H1 (cell line): Measurements from ENCODE around the gene COL27A1. TPM values are rescaled to one million over a fixed set of nuclear protein-coding genes. Genes with fewer than 3 reads are reported as not detected.

Experiments used
- CTCF ChIA-PET: fragments of 300-600 bp; sonication (Branson Sonifier 250); formaldehyde crosslinking; loops from one replicate; lab custom pipeline; 2021; ENCODE audit not compliant: partially characterized antibody; lab: Charles Lee
- POLR2A ChIA-PET: fragments of 300-600 bp; sonication (Branson Sonifier 250); formaldehyde crosslinking; loops from one replicate; lab custom pipeline; 2021; ENCODE audit warnings: inconsistent platforms; ENCODE audit not compliant: partially characterized antibody; lab: Charles Lee
- DNase-seq, 2 experiments: peaks; one replicate each; pipeline versions ENCODE4 v3.0.0 to v3.0.0-alpha.2; 2010 to 2022; ENCODE audit warnings: low spot score in 2 of 2, low read depth in 1 of 2, mixed read lengths in 1 of 2
- FAIRE-seq: peaks from 2 replicates; lab custom pipeline; 2011; peaks lifted over from hg19 to GRCh38; lab: Jason Lieb, UNC
- H2AFZ ChIP-seq: 2 replicates; pipeline ENCODE4 v1.8.1; 2012; ENCODE audit warnings: low read length, inconsistent platforms
- H2AK5ac ChIP-seq: 2 replicates; pipeline ENCODE4 v1.6.1; 2013; ENCODE audit warnings: low read depth, low read length
- H2BK120ac ChIP-seq: replicated peaks from 2 replicates; pipeline ENCODE3; 2013; ENCODE audit warnings: low read depth, low read length, inconsistent platforms
- H2BK12ac ChIP-seq: 2 replicates; pipeline ENCODE4 v1.6.1; 2013; ENCODE audit warnings: low read depth, low read length
- H2BK15ac ChIP-seq: 2 replicates; pipeline ENCODE4 v1.6.1; 2013; ENCODE audit warnings: low read length
- H2BK20ac ChIP-seq: 2 replicates; pipeline ENCODE4 v1.6.1; 2013; ENCODE audit warnings: low read length
- H2BK5ac ChIP-seq: 2 replicates; pipeline ENCODE4 v1.6.1; 2013; ENCODE audit warnings: low read depth, low read length
- H3K14ac ChIP-seq: 2 replicates; pipeline ENCODE4 v1.6.1; 2013; ENCODE audit warnings: inconsistent platforms; ENCODE audit not compliant: insufficient read length
- H3K18ac ChIP-seq: 2 replicates; pipeline ENCODE4 v1.6.1; 2013; ENCODE audit warnings: low read length; ENCODE audit errors: extremely low read depth
- H3K23ac ChIP-seq: 2 replicates; pipeline ENCODE4 v1.6.1; 2013; ENCODE audit warnings: inconsistent platforms; ENCODE audit not compliant: insufficient read length
- H3K23me2 ChIP-seq: 2 replicates; pipeline ENCODE4 v1.6.1; 2013; ENCODE audit warnings: low read depth, low read length
- H3K27ac ChIP-seq: 2 replicates; pipeline ENCODE4 v1.6.1; 2011; ENCODE audit warnings: low read depth, low read length, inconsistent platforms
- H3K27me3 ChIP-seq, 4 experiments: replicated peaks in 1 of 4; 1 replicate in 1 of 4; 2 replicates in 3 of 4; pipeline versions ENCODE4 v1.6.1 to v1.8.1; 2011 to 2013; ENCODE audit warnings: low read length in 3 of 4, mild to moderate bottlenecking in 3 of 4, inconsistent platforms in 2 of 4, mixed read lengths in 2 of 4, moderate library complexity in 1 of 4; ENCODE audit not compliant: control insufficient read depth in 3 of 4, insufficient read depth in 3 of 4; ENCODE audit errors: extremely low read depth in 1 of 4
- H3K36me3 ChIP-seq, 4 experiments: 2 replicates each; pipeline versions ENCODE4 v1.6.1 to v1.8.1; 2011 to 2013; ENCODE audit warnings: mild to moderate bottlenecking in 4 of 4, low read length in 3 of 4, moderate library complexity in 2 of 4, control low read depth in 1 of 4, inconsistent platforms in 1 of 4; ENCODE audit not compliant: insufficient read depth in 4 of 4, control insufficient read depth in 2 of 4
- H3K4ac ChIP-seq: replicated peaks from 2 replicates; pipeline ENCODE3; 2013; ENCODE audit warnings: low read length, low read depth, mixed read lengths, inconsistent platforms; ENCODE audit not compliant: insufficient read length
- H3K4me1 ChIP-seq, 4 experiments: replicated peaks in 1 of 4; 1 replicate in 1 of 4; 2 replicates in 3 of 4; pipeline versions ENCODE4 v1.6.1 to v1.8.1; 2011 to 2013; ENCODE audit warnings: low read length in 3 of 4, inconsistent platforms in 2 of 4, mixed read lengths in 1 of 4; ENCODE audit not compliant: insufficient read depth in 4 of 4, control insufficient read depth in 3 of 4
- H3K4me2 ChIP-seq, 2 experiments: 2 replicates each; pipeline versions ENCODE4 v1.6.1 to v1.8.1; 2011 to 2013; ENCODE audit warnings: low read depth in 2 of 2, low read length in 2 of 2, control low read depth in 1 of 2, inconsistent platforms in 1 of 2, mild to moderate bottlenecking in 1 of 2; ENCODE audit not compliant: insufficient read depth in 1 of 2
- H3K4me3 ChIP-seq, 4 experiments: fragments of 200-600, 300-600 bp in 1 of 4; sonication (generic), shearing (Covaris generic), sonication (Bioruptor Twin) in 1 of 4; 2 replicates each; pipeline versions ENCODE4 v1.5.1 to v1.8.1; 2011 to 2016; ENCODE audit warnings: low read length in 4 of 4, low read depth in 3 of 4, control low read depth in 2 of 4, inconsistent platforms in 2 of 4, mild to moderate bottlenecking in 2 of 4, mixed read lengths in 1 of 4, moderate library complexity in 1 of 4; ENCODE audit not compliant: insufficient read depth in 2 of 4; ENCODE audit errors: extremely low read depth in 1 of 4
- H3K56ac ChIP-seq: replicated peaks from 2 replicates; pipeline ENCODE3; 2013; ENCODE audit warnings: low read depth, mild to moderate bottlenecking, mixed read lengths, low read length, inconsistent platforms; ENCODE audit not compliant: insufficient read length
- H3K79me1 ChIP-seq: 2 replicates; pipeline ENCODE4 v1.6.1; 2013; ENCODE audit warnings: low read depth, low read length, control low read depth
- H3K79me2 ChIP-seq, 2 experiments: 2 replicates each; pipeline versions ENCODE4 v1.6.1 to v1.8.1; 2012 to 2013; ENCODE audit warnings: low read length in 2 of 2, mild to moderate bottlenecking in 2 of 2, inconsistent platforms in 1 of 2; ENCODE audit not compliant: insufficient read depth in 2 of 2, control insufficient read depth in 1 of 2
- H3K9ac ChIP-seq, 4 experiments: replicated peaks in 1 of 4; 1 replicate in 1 of 4; 2 replicates in 3 of 4; pipeline versions ENCODE4 v1.6.1 to v1.8.1; 2011 to 2013; ENCODE audit warnings: low read depth in 3 of 4, low read length in 3 of 4, control low read depth in 2 of 4, mild to moderate bottlenecking in 2 of 4, moderate library complexity in 2 of 4, inconsistent platforms in 1 of 4; ENCODE audit errors: extremely low read depth in 1 of 4
- H3K9me3 ChIP-seq, 2 experiments: 2 replicates each; pipeline versions ENCODE4 v1.6.1 to v1.8.1; 2012 to 2013; ENCODE audit warnings: mild to moderate bottlenecking in 2 of 2, moderate library complexity in 2 of 2, control low read depth in 1 of 2, inconsistent platforms in 1 of 2, low read depth in 1 of 2, low read length in 1 of 2, mixed read lengths in 1 of 2; ENCODE audit not compliant: insufficient read depth in 2 of 2
- H4K20me1 ChIP-seq, 2 experiments: replicated peaks in 1 of 2; 2 replicates each; pipeline versions ENCODE3 to v1.8.1; 2011 to 2013; ENCODE audit warnings: inconsistent platforms in 2 of 2, low read length in 2 of 2, mild to moderate bottlenecking in 1 of 2; ENCODE audit not compliant: insufficient read depth in 2 of 2, control insufficient read depth in 1 of 2
- H4K5ac ChIP-seq: 2 replicates; pipeline ENCODE4 v1.6.1; 2013; ENCODE audit warnings: low read length, low read depth, mixed read lengths, inconsistent platforms; ENCODE audit not compliant: insufficient read length
- H4K8ac ChIP-seq: 2 replicates; pipeline ENCODE4 v1.8.0; 2013; ENCODE audit warnings: mild to moderate bottlenecking, moderate library complexity, low read length, inconsistent platforms; ENCODE audit not compliant: insufficient read depth; ENCODE audit errors: extremely low read depth
- H4K91ac ChIP-seq: replicated peaks from 2 replicates; pipeline ENCODE3; 2013; ENCODE audit warnings: low read length, mixed read lengths, inconsistent platforms; ENCODE audit not compliant: insufficient read length
- ATF3 ChIP-seq: IDR thresholded peaks from 2 replicates; pipeline ENCODE4 v1.6.1; 2011; ENCODE audit warnings: low read depth, mild to moderate bottlenecking, low read length; ENCODE audit not compliant: insufficient read depth
- CEBPB ChIP-seq: IDR thresholded peaks from 2 replicates; pipeline ENCODE4 v1.6.1; 2012; ENCODE audit warnings: low read depth, low read length
- HDAC2 ChIP-seq, 2 experiments: fragments of 300-600 bp in 1 of 2; sonication (generic) in 1 of 2; IDR thresholded peaks; 2 replicates each; pipeline ENCODE4 v1.6.1; 2011 to 2012; ENCODE audit warnings: low read depth in 2 of 2, low read length in 2 of 2, mild to moderate bottlenecking in 2 of 2, moderate library complexity in 2 of 2, borderline replicate concordance in 1 of 2, inconsistent platforms in 1 of 2
- RAD21 ChIP-seq, 2 experiments: IDR thresholded peaks in 1 of 2; conservative IDR thresholded peaks in 1 of 2; 2 replicates each; pipeline ENCODE4 v1.6.1; 2011; ENCODE audit warnings: low read depth in 2 of 2, low read length in 2 of 2, improper control_type of control experiment in 1 of 2, inconsistent platforms in 1 of 2, mild to moderate bottlenecking in 1 of 2, moderate library complexity in 1 of 2
- RFX5 ChIP-seq: IDR thresholded peaks from 2 replicates; pipeline ENCODE4 v1.6.1; 2011; ENCODE audit warnings: low read depth, low read length, improper control_type of control experiment, borderline replicate concordance
- RNF2 ChIP-seq: fragments of 200-900, 300-1000 bp; sonication (generic); IDR thresholded peaks from 2 replicates; pipeline ENCODE4 v1.7.1; 2016; ENCODE audit warnings: borderline replicate concordance, low read depth, mild to moderate bottlenecking, antibody characterized with exemption, low read length; ENCODE audit not compliant: poor library complexity, severe bottlenecking; ENCODE audit errors: missing control alignments
- RXRA ChIP-seq: IDR thresholded peaks from 2 replicates; pipeline ENCODE4 v1.6.1; 2011; ENCODE audit warnings: low read depth, mild to moderate bottlenecking, low read length, moderate library complexity; ENCODE audit not compliant: insufficient read depth
- SIX5 ChIP-seq: IDR thresholded peaks from 2 replicates; pipeline ENCODE4 v1.6.1; 2011; ENCODE audit warnings: mild to moderate bottlenecking, low read depth, low read length
- SP1 ChIP-seq: IDR thresholded peaks from 2 replicates; pipeline ENCODE4 v1.6.1; 2011; ENCODE audit warnings: low read depth, low read length
- SUZ12 ChIP-seq: fragments of 200-600 bp; sonication (generic); IDR thresholded peaks from 2 replicates; pipeline ENCODE4 v1.6.1; 2012; ENCODE audit warnings: mild to moderate bottlenecking, inconsistent platforms, low read length, moderate library complexity, mixed read lengths
- TBP ChIP-seq: IDR thresholded peaks from 2 replicates; pipeline ENCODE4 v1.6.1; 2011; ENCODE audit warnings: low read depth, low read length, improper control_type of control experiment
- WGBS, 2 experiments: shearing (Covaris generic) in 1 of 2; methylation state at CpG; one replicate each; pipeline versions ENCODE4 v1.1.6 to v1.1.7; 2013 to 2015; ENCODE audit warnings: low lambda C conversion rate in 2 of 2, mixed read lengths in 2 of 2, inconsistent platforms in 1 of 2, low coverage in 1 of 2, missing lambda C conversion rate in 1 of 2; ENCODE audit not compliant: insufficient replicate concordance in 2 of 2, insufficient coverage in 1 of 2, insufficient read length in 1 of 2; ENCODE audit errors: extremely low coverage in 1 of 2, missing lambda C conversion rate in 1 of 2; 5-methylcytosine and 5-hydroxymethylcytosine counted together
- polyA plus RNA-seq, 7 experiments: library from polyadenylated mRNA; depleted of rRNA in 3 of 7; stranded (reverse) in 5 of 7; unstranded in 2 of 7; fragments of >200 nt in 5 of 7; fragments of 200-250 nt in 2 of 7; gene quantifications; 1 replicate in 5 of 7; 2 replicates in 1 of 7; 4 replicates in 1 of 7; pipeline versions ENCODE4 v1.2.1 to v1.2.3, GENCODE V29; 2011 to 2013; ENCODE audit warnings: missing spikeins in 2 of 7, mixed read lengths in 2 of 7
- total RNA-seq: library from RNA; stranded (reverse); fragmentation: NEBNext Ultra II Directional; extraction: Animal tissue kit (Norgen Biotek cat#: 25700); gene quantifications from 2 replicates; pipeline ENCODE4 v1.2.1, GENCODE V29; 2021

Gene COL27A1
- total and polyA plus RNA-seq, 2 of the 8 experiments (the other 6 are each of a cell fraction or from before 2014, with no cell fraction given) = 15.1 to 22.8 TPM

DNA sequence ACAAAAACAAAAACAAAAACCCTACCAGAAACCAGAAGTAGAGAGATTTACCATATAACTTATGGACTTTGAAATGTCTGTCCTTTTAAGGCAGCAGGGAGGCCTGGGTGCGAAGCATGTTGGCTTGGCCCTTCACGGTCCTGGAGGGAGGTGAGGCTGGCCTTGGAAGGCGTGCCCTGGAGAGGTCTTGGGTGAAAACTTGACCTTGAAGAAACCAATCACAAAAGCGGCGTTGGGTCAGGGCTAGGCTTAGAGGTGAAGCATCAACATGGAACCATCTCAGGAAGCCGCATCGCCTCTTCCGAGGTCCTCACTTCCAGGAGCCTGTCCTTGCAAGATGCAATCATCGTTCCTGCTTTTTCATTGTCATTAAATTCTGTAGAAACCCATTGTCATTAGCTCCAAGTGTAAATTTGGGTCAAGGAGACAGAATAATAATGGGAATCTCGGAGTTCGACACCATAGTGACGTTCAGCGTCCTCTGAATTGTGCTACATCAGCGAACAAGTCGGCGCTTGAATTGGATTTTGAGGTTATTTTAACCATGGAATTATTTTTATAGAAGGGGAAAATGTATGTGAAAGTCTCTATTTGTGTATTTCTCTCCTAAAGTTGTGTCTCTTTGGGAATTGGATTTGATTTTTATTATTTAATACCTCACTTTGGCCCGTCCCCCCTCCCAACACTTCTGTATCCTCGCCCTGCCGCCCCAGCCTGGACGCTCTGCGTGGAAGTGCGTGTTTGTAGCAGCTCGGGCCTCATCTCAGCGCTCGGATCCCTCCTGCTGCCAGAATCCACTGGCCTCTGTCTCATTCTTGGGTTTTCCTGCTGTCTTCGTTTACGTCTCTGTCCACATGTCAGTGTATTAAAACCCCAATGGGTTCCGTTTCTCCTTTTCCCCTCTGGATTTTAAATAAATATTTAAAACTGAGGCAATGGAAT is 156.5 kb downstream of the COL27A1 start:
- H3K56ac ChIP-seq = no peak overlapping the region
- no peaks in the 10 kb centered on the region; a peak in 2 of 8 replicates for H3K36me3 ChIP-seq
- H3K18ac ChIP-seq = no peak overlapping the region
- ChIA-PET POLR2A (no interaction called here), CTCF (no interaction called here)
- no peak overlapping the region for H3K4ac ChIP-seq
- H3K27me3 ChIP-seq = no peaks in the 10 kb centered on the region
- no peaks in the 10 kb centered on the region for H3K79me1 ChIP-seq
- no peak overlapping the region for H2AK5ac ChIP-seq
- H3K79me2 ChIP-seq = no peaks in the 10 kb centered on the region
- H4K5ac ChIP-seq = no peak overlapping the region
- 94% methylated on average over 28 of the region's 28 CpGs; no CpG with 5 or more reads in 1 of the 2 experiments for WGBS, 2 experiments
- H4K91ac ChIP-seq = no peak overlapping the region
- no peak overlapping the region for H2BK120ac ChIP-seq
- no peak overlapping the region for H2BK20ac ChIP-seq
- no peak for FAIRE-seq
- no peak overlapping the region for H3K27ac ChIP-seq
- H3K9ac ChIP-seq = no peak overlapping the region
- peak in 1 of 2 experiments; percentile 36 for DNase-seq
- H3K4me3 ChIP-seq = no peak overlapping the region
- no peak overlapping the region for H4K8ac ChIP-seq
- H2BK15ac ChIP-seq = no peak overlapping the region
- H2BK12ac ChIP-seq = no peak overlapping the region
- no peaks in the 10 kb centered on the region for H3K9me3 ChIP-seq
- H4K20me1 ChIP-seq = no peaks in the 10 kb centered on the region
- H2BK5ac ChIP-seq = no peak overlapping the region
- no peak overlapping the region for H3K23ac ChIP-seq
- no peaks in the 10 kb centered on the region for H3K23me2 ChIP-seq
- no peaks in the 10 kb centered on the region for H3K4me1 ChIP-seq
- H2AFZ ChIP-seq = no peak overlapping the region
- H3K4me2 ChIP-seq = no peak overlapping the region
- no peak overlapping the region for H3K14ac ChIP-seq
- TF ChIP-seq RNF2 (no peak), SUZ12 (no peak), ATF3 (no peak), RAD21 (IDR thresholded peaks at IDR 0.05 in 1 of 2, conservative IDR thresholded peaks at IDR 0.05 in 1 of 2; ENCODE audit: low read depth in 2 of 2, low read length in 2 of 2) (no peak), TBP (no peak), SP1 (no peak), RFX5 (no peak), SIX5 (no peak), HDAC2 (IDR thresholded peaks at IDR 0.05; ENCODE audit: borderline replicate concordance in 1 of 2, low read depth in 2 of 2, low read length in 2 of 2) (no peak), RXRA (no peak), CEBPB (no peak)
